ENCODE results near the gene ZFPM1.

ZFPM1 gene

DNA sequence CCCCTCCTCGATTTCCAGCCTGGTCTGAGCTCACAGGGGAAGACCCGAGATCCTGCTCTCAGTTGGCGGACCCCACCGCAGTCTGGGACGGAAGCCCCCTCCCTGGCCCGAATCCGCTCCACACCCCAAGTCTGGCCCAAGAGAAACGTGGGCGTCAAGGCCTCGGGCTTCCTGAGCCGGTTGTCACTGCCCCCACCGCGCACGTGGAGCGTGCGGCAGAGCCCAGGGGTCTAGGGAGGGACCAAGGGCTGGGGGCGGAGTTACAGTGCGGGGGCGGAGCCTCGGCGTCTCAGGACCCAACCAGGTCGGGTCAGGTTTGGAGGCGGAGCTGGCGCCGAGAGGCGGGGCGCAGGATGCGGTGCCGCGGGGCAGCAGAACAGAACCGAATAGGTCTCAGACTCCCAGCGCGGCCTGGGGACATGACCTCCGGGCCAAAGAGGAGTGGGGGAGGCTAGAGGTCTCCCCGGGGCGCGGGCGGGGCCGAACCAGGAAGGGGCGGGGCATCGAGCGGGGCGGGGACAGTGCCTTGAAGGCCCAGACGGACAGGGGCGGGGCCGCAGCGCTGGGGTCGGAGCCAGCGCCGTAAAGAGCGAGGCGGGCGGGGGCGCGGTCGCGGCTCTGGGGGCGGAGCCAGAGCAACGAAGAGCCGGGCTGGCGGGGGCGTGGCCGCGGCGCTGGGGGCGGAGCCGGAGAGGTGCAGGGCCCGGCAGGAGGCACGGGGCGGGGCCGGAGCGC is 431 bp upstream of the ZFPM1 start:
- peak; percentile 91 for DNase-seq

DNA sequence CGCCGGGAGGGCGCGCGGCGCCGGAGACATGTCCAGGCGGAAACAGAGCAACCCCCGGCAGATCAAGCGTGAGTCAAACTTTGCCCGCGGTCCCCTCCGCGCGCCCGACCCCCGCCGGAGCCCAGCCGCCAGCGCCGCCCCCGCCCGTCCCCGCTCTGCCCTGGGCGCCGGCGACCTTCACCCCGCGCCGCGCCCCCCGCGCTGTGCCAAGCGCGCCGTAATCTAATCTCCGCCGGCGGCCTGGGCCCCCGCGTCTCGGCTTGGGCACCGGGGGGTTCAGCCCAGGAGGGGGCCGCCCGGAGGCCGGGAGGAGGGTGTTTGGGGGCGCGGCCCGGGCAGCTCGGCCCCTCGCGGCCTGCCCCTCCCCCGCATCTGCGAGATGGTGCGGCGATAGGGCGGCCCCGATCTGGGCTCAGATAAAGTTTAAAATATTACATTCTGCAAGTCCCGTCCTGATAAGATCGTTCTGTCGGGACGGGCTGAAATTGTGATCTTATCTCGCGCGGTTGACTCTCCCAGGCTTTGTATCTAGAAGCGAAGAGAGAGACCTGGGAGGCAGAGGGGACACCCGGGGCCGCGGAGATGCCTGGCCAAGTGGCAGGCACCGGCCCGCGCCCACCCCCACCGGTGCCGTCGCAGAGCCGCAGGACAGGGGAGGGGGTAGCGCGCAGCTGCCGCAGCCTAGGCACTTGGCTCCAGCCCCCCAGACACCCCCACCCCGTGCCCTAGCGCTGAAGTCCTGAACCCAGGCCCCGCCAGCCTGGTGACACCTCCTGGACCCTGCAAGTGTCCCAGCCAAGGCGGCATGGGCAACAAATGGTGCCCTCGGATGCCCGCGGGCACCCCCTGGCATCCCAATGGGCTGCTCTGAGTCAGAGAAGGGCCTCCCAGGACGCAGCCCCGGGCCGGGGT is 787 bp downstream of the ZFPM1 start:
- DNase-seq = no peak

- no peak for DNase-seq
Measured at GRCh38 chr16:88454523-88454947, 1.5 kb downstream of the ZFPM1 start.

- DNase-seq = no peak
Measured at GRCh38 chr16:88455610-88456355, 2.7 kb downstream of the ZFPM1 start.

DNA sequence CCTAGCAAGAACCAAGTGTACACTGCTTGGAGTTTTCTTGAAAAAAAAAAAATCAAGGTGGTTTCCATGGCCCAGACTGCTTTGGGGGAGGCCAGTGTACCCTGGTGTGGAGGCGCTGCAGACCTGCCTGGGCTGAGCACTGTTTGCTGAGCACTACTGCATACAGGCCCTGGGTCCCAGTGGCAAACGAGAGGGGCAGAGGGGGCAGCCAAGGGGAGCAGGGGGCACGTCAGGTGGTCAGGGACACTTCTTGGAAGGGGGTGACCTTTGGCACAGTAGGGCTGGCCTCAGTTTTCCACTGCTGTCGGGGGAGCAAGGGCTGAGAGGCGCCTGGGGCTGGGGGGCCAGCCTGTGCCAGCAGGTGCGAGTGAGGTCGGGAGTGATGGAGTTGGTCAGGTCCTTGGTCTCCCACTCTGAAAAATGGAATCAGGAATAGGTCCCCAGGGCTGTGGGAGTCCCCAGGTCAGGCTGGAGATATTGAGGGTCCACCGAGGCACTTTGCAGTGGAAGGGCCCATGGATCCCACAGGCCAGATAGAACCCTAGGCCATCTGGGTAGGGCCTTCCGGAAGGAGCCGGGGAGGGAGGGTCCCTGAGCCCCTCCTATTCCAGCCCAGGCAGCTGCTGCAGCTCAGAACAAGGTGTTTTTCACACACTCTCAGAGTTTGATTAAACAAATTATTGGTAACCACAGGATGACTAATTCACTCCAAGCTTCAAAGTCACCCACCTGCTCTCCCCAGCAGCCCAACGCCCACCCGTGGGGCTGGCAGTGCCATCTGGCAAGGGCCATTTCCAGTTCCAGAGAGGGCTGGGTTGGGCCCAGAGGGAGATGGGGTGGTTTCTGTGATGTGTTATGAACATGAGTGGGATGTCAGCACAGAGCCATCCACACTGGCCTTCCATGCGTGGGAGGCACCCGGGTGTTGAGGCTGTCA is 3.5 kb downstream of the ZFPM1 start:
- peak; percentile 22 for DNase-seq

DNA sequence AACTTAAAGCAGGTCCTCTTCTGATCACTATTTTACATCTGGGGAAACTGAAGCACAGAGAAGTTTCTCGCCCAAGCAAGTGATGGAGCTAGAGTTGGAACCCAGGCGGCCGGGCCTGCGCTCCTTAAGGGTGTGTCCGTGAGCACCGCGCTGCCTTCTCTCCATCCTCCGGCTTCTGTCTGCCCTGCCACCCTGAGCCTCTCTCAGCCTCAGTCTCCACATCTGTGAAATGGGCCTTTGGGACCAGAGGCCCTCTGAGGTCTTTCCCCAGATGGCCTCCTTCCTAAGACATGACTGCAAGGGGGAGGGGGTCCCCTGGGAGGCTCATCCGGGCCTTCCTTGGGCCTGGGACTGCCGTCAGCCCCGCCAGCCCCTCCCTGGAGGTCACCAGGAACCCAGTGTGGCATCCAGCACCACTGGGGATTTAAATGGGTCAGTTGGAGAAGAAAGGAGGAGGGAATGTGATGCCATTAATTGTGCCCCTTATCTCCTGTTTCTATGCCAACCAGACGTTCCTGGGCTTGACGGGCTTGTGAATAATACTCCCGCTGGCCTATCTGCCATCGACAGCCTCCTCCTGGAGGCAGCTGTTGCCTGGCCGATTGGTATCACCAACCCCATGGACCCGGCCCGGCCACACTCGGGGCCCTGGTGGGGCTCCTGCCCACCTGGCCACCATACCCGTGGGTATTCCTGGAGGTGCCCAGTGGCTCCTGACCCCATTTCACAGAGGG is 5.1 kb downstream of the ZFPM1 start:
- DNase-seq = no peak

- no peak for DNase-seq
Measured at GRCh38 chr16:88458773-88459235, 5.7 kb downstream of the ZFPM1 start.

- no peak for DNase-seq
Measured at GRCh38 chr16:88459366-88460073, 6.4 kb downstream of the ZFPM1 start.

DNA sequence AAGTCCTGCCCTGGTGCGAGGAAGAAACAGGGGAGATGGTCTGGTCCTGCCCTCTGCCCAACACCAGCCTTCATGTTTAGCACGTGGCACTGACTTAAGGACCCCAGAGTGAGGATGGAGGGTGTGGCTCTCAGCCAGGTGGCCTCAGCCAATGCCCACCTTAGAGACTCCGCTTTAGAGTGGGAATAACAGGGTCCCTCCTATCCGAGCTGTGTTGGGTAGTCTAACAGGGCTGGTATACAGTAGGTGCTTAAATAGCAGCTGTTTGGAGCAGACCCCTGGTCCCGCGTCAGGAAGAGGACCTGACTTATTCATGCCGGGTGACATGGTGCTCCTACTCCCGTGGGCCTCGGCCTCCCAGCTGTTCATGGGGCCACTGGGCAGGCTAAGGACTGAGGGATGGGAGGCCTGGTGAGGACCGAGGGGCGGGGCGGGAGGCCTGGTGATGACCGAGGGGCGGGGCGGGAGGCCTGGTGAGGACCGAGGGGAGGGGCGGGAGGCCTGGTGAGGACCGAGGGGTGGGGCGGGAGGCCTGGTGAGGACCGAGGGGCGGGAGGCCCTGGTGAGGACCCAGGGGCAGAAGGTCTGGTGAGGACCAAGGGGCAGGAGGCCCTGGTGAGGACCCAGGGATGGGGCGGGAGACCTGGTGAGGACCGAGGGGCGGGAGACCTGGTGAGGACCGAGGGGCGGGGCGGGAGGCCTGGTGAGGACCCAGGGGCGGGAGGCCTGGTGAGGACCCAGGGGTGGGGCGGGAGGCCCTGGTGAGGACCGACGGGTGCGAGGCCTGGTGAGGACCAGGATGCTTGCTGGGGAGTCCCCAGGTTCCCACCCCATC is 7.6 kb downstream of the ZFPM1 start:
- DNase-seq = no peak

- DNase-seq = no peak
Measured at GRCh38 chr16:88461331-88462269, 8.5 kb downstream of the ZFPM1 start.

GRCh38 chr16:88462396-88462795 is 9.3 kb downstream of the ZFPM1 start:
- DNase-seq = no peak

DNA sequence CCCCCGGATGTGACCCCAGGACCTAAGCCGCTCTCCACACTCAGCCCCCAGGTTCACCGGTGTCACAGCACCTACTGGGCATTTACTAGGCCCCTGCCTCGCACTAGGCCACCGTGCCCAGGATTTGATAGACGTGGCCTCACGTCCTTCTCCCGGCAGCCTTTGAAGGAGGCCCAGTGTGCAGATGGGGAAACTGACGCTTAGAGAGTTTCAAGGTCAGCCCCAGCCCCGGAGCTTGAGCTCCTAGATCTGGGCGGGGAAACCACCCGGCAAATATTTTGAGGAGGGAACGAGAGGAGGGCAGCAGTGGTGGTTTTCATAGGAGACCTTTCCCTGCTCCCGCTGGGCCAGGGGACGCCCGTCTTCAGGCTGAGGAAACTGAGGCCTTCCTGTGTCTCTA is 10.3 kb downstream of the ZFPM1 start:
- DNase-seq = no peak

DNA sequence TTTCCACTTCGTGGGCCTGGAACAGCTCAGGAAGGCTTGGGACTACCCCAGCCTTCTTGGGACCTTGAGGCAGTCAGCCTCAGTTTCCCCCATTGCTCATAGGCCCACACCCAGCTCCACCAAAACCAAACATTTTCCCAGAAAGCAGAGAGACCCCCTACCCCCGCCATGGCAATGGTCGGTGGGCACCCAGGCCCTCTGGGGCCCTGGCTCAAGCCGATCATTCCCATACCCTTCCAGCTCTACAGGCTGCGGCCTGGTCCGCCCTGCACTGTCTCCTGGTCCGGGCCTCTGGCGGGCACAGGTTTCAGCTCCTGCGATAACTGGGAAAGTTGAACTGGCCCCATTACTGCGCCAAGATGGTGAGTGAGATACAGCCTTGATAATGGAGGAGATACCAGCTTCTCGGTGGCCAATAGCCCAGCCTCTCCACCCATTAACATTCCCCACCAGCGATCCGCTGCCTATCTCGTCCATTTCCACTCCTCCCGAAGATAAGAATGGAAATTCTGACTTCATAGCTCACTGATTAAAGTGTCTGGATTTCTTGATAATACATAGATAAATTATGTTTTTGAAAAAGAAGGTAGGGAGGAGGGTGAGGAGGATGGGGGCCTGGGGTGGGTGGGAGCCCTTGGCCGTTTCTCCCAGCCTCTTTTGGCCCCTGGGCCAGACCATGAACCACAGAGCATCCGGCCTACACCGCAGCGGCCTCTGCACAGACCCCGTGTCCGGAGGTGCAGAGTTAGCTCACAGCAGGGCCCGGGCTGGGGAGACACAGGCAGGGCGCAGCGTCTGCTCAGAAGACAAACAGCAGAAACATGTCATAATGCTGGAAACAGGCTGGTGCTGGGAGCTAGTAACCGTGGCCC is 11.6 kb downstream of the ZFPM1 start:
- no peak for DNase-seq

DNA sequence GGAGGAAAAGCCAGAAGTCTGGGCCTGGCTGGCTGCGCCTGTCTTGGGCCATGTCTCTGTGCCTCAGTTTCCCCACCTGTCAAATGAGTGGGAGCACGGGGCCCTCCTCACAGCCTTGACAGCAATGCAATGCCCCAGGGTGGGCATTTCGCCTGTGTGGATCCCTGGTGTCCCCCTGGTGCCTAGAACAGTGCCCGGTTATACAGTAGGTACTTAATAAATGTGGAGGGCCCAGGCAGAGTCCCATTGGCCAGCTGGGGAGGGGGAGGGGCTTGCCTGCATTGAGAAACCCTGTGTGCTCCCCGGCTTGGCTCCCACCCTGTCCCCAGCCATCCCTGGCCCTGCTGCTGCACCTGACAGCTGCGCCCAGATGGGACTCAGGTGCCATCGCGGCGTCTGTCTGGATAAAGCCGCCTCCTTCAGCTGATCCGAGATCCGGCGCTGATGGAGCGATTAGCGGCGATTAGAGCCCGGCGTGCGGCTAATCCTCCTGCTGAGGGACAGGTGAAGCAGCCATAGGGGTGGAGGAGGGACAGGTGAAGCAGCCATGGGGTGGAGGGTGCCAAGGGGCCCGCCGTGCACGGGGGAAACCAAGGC is 12.4 kb downstream of the ZFPM1 start:
- peak; percentile 73 for DNase-seq

DNA sequence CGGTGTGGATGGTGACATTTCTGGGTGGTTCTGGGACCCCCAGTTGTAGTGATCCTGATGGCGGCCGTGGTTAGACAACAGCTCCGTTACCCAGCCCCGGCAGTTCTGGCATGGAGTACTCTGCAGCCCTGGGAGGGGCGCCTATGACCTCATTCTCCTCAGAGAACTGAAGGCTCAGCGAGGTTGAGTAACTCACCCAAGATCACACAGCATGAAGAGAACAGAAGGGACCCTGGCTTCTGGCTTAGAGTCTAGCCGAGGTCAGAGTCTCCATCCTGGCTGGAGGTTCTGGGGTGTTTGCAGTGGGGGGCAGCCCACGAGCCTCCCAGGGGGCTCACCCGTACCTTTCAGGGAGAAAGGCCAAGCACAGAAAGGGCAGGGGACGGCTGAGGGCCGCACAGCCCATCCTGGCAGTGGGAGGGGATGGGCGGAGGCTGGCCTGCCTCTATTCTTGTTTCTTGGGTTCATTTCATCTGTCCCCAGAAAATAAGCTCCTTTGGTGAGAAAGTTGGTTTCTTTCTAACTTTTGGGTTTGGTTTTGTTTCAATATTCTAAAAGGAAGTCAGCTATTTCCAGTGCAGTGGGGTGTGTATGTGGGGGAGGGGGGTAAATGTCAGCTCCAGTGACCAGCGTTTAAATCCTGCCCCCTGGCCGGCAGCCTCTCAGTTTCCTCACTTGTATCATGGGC is 13.2 kb downstream of the ZFPM1 start:
- no peak for DNase-seq

- no peak for DNase-seq
Measured at GRCh38 chr16:88466949-88467348, 13.9 kb downstream of the ZFPM1 start.

All from NCI-H2171 (cell line).